H1 (cell line): ENCODE data around the gene MACC1. TPM values are rescaled to one million over a fixed set of nuclear protein-coding genes. Genes with fewer than 3 reads are reported as not detected.

Source experiments
- CTCF ChIA-PET: fragments of 300-600 bp; sonication (Branson Sonifier 250); formaldehyde crosslinking; loops from one replicate; lab custom pipeline; 2021; ENCODE audit not compliant: partially characterized antibody; lab: Charles Lee
- POLR2A ChIA-PET: fragments of 300-600 bp; sonication (Branson Sonifier 250); formaldehyde crosslinking; loops from one replicate; lab custom pipeline; 2021; ENCODE audit warnings: inconsistent platforms; ENCODE audit not compliant: partially characterized antibody; lab: Charles Lee
- DNase-seq, 2 experiments: peaks; one replicate each; pipeline versions ENCODE4 v3.0.0 to v3.0.0-alpha.2; 2010 to 2022; ENCODE audit warnings: low spot score in 2 of 2, low read depth in 1 of 2, mixed read lengths in 1 of 2
- FAIRE-seq: peaks from 2 replicates; lab custom pipeline; 2011; peaks lifted over from hg19 to GRCh38; lab: Jason Lieb, UNC
- H2AFZ ChIP-seq: 2 replicates; pipeline ENCODE4 v1.8.1; 2012; ENCODE audit warnings: low read length, inconsistent platforms
- H2AK5ac ChIP-seq: 2 replicates; pipeline ENCODE4 v1.6.1; 2013; ENCODE audit warnings: low read depth, low read length
- H2BK120ac ChIP-seq: replicated peaks from 2 replicates; pipeline ENCODE3; 2013; ENCODE audit warnings: low read depth, low read length, inconsistent platforms
- H2BK12ac ChIP-seq: 2 replicates; pipeline ENCODE4 v1.6.1; 2013; ENCODE audit warnings: low read depth, low read length
- H2BK15ac ChIP-seq: 2 replicates; pipeline ENCODE4 v1.6.1; 2013; ENCODE audit warnings: low read length
- H2BK20ac ChIP-seq: 2 replicates; pipeline ENCODE4 v1.6.1; 2013; ENCODE audit warnings: low read length
- H2BK5ac ChIP-seq: 2 replicates; pipeline ENCODE4 v1.6.1; 2013; ENCODE audit warnings: low read depth, low read length
- H3K14ac ChIP-seq: 2 replicates; pipeline ENCODE4 v1.6.1; 2013; ENCODE audit warnings: inconsistent platforms; ENCODE audit not compliant: insufficient read length
- H3K18ac ChIP-seq: 2 replicates; pipeline ENCODE4 v1.6.1; 2013; ENCODE audit warnings: low read length; ENCODE audit errors: extremely low read depth
- H3K23ac ChIP-seq: 2 replicates; pipeline ENCODE4 v1.6.1; 2013; ENCODE audit warnings: inconsistent platforms; ENCODE audit not compliant: insufficient read length
- H3K23me2 ChIP-seq: 2 replicates; pipeline ENCODE4 v1.6.1; 2013; ENCODE audit warnings: low read depth, low read length
- H3K27ac ChIP-seq: 2 replicates; pipeline ENCODE4 v1.6.1; 2011; ENCODE audit warnings: low read depth, low read length, inconsistent platforms
- H3K27me3 ChIP-seq, 4 experiments: replicated peaks in 1 of 4; 1 replicate in 1 of 4; 2 replicates in 3 of 4; pipeline versions ENCODE4 v1.6.1 to v1.8.1; 2011 to 2013; ENCODE audit warnings: low read length in 3 of 4, mild to moderate bottlenecking in 3 of 4, inconsistent platforms in 2 of 4, mixed read lengths in 2 of 4, moderate library complexity in 1 of 4; ENCODE audit not compliant: control insufficient read depth in 3 of 4, insufficient read depth in 3 of 4; ENCODE audit errors: extremely low read depth in 1 of 4
- H3K36me3 ChIP-seq, 4 experiments: 2 replicates each; pipeline versions ENCODE4 v1.6.1 to v1.8.1; 2011 to 2013; ENCODE audit warnings: mild to moderate bottlenecking in 4 of 4, low read length in 3 of 4, moderate library complexity in 2 of 4, control low read depth in 1 of 4, inconsistent platforms in 1 of 4; ENCODE audit not compliant: insufficient read depth in 4 of 4, control insufficient read depth in 2 of 4
- H3K4ac ChIP-seq: replicated peaks from 2 replicates; pipeline ENCODE3; 2013; ENCODE audit warnings: low read length, low read depth, mixed read lengths, inconsistent platforms; ENCODE audit not compliant: insufficient read length
- H3K4me1 ChIP-seq, 4 experiments: replicated peaks in 1 of 4; 1 replicate in 1 of 4; 2 replicates in 3 of 4; pipeline versions ENCODE4 v1.6.1 to v1.8.1; 2011 to 2013; ENCODE audit warnings: low read length in 3 of 4, inconsistent platforms in 2 of 4, mixed read lengths in 1 of 4; ENCODE audit not compliant: insufficient read depth in 4 of 4, control insufficient read depth in 3 of 4
- H3K4me2 ChIP-seq, 2 experiments: 2 replicates each; pipeline versions ENCODE4 v1.6.1 to v1.8.1; 2011 to 2013; ENCODE audit warnings: low read depth in 2 of 2, low read length in 2 of 2, control low read depth in 1 of 2, inconsistent platforms in 1 of 2, mild to moderate bottlenecking in 1 of 2; ENCODE audit not compliant: insufficient read depth in 1 of 2
- H3K4me3 ChIP-seq, 4 experiments: fragments of 200-600, 300-600 bp in 1 of 4; sonication (generic), shearing (Covaris generic), sonication (Bioruptor Twin) in 1 of 4; 2 replicates each; pipeline versions ENCODE4 v1.5.1 to v1.8.1; 2011 to 2016; ENCODE audit warnings: low read length in 4 of 4, low read depth in 3 of 4, control low read depth in 2 of 4, inconsistent platforms in 2 of 4, mild to moderate bottlenecking in 2 of 4, mixed read lengths in 1 of 4, moderate library complexity in 1 of 4; ENCODE audit not compliant: insufficient read depth in 2 of 4; ENCODE audit errors: extremely low read depth in 1 of 4
- H3K56ac ChIP-seq: replicated peaks from 2 replicates; pipeline ENCODE3; 2013; ENCODE audit warnings: low read depth, mild to moderate bottlenecking, mixed read lengths, low read length, inconsistent platforms; ENCODE audit not compliant: insufficient read length
- H3K79me1 ChIP-seq: 2 replicates; pipeline ENCODE4 v1.6.1; 2013; ENCODE audit warnings: low read depth, low read length, control low read depth
- H3K79me2 ChIP-seq, 2 experiments: 2 replicates each; pipeline versions ENCODE4 v1.6.1 to v1.8.1; 2012 to 2013; ENCODE audit warnings: low read length in 2 of 2, mild to moderate bottlenecking in 2 of 2, inconsistent platforms in 1 of 2; ENCODE audit not compliant: insufficient read depth in 2 of 2, control insufficient read depth in 1 of 2
- H3K9ac ChIP-seq, 4 experiments: replicated peaks in 1 of 4; 1 replicate in 1 of 4; 2 replicates in 3 of 4; pipeline versions ENCODE4 v1.6.1 to v1.8.1; 2011 to 2013; ENCODE audit warnings: low read depth in 3 of 4, low read length in 3 of 4, control low read depth in 2 of 4, mild to moderate bottlenecking in 2 of 4, moderate library complexity in 2 of 4, inconsistent platforms in 1 of 4; ENCODE audit errors: extremely low read depth in 1 of 4
- H3K9me3 ChIP-seq, 2 experiments: 2 replicates each; pipeline versions ENCODE4 v1.6.1 to v1.8.1; 2012 to 2013; ENCODE audit warnings: mild to moderate bottlenecking in 2 of 2, moderate library complexity in 2 of 2, control low read depth in 1 of 2, inconsistent platforms in 1 of 2, low read depth in 1 of 2, low read length in 1 of 2, mixed read lengths in 1 of 2; ENCODE audit not compliant: insufficient read depth in 2 of 2
- H4K20me1 ChIP-seq, 2 experiments: replicated peaks in 1 of 2; 2 replicates each; pipeline versions ENCODE3 to v1.8.1; 2011 to 2013; ENCODE audit warnings: inconsistent platforms in 2 of 2, low read length in 2 of 2, mild to moderate bottlenecking in 1 of 2; ENCODE audit not compliant: insufficient read depth in 2 of 2, control insufficient read depth in 1 of 2
- H4K5ac ChIP-seq: 2 replicates; pipeline ENCODE4 v1.6.1; 2013; ENCODE audit warnings: low read length, low read depth, mixed read lengths, inconsistent platforms; ENCODE audit not compliant: insufficient read length
- H4K8ac ChIP-seq: 2 replicates; pipeline ENCODE4 v1.8.0; 2013; ENCODE audit warnings: mild to moderate bottlenecking, moderate library complexity, low read length, inconsistent platforms; ENCODE audit not compliant: insufficient read depth; ENCODE audit errors: extremely low read depth
- H4K91ac ChIP-seq: replicated peaks from 2 replicates; pipeline ENCODE3; 2013; ENCODE audit warnings: low read length, mixed read lengths, inconsistent platforms; ENCODE audit not compliant: insufficient read length
- CHD1 ChIP-seq: IDR thresholded peaks from 2 replicates; pipeline ENCODE4 v1.6.1; 2012; ENCODE audit warnings: low read depth, low read length, improper control_type of control experiment
- PHF8 ChIP-seq: fragments of 200-600 bp; sonication (generic); conservative IDR thresholded peaks from 2 replicates; pipeline ENCODE4 v1.7.1; 2012; ENCODE audit warnings: low read depth, mild to moderate bottlenecking, inconsistent platforms, low read length, moderate library complexity
- POU5F1 ChIP-seq: IDR thresholded peaks from 2 replicates; pipeline ENCODE4 v1.6.1; 2011; ENCODE audit warnings: low read depth, mild to moderate bottlenecking, low read length, moderate library complexity
- RXRA ChIP-seq: IDR thresholded peaks from 2 replicates; pipeline ENCODE4 v1.6.1; 2011; ENCODE audit warnings: low read depth, mild to moderate bottlenecking, low read length, moderate library complexity; ENCODE audit not compliant: insufficient read depth
- SP2 ChIP-seq: IDR thresholded peaks from 2 replicates; pipeline ENCODE4 v1.6.1; 2012; ENCODE audit warnings: mild to moderate bottlenecking, low read length, inconsistent platforms
- TAF7 ChIP-seq: optimal IDR thresholded peaks from 2 replicates; pipeline ENCODE3; 2011; ENCODE audit warnings: low read depth, mild to moderate bottlenecking, inconsistent platforms, low read length, moderate library complexity, borderline replicate concordance
- WGBS, 2 experiments: shearing (Covaris generic) in 1 of 2; methylation state at CpG; one replicate each; pipeline versions ENCODE4 v1.1.6 to v1.1.7; 2013 to 2015; ENCODE audit warnings: low lambda C conversion rate in 2 of 2, mixed read lengths in 2 of 2, inconsistent platforms in 1 of 2, low coverage in 1 of 2, missing lambda C conversion rate in 1 of 2; ENCODE audit not compliant: insufficient replicate concordance in 2 of 2, insufficient coverage in 1 of 2, insufficient read length in 1 of 2; ENCODE audit errors: extremely low coverage in 1 of 2, missing lambda C conversion rate in 1 of 2; 5-methylcytosine and 5-hydroxymethylcytosine counted together
- polyA plus RNA-seq, 7 experiments: library from polyadenylated mRNA; depleted of rRNA in 3 of 7; stranded (reverse) in 5 of 7; unstranded in 2 of 7; fragments of >200 nt in 5 of 7; fragments of 200-250 nt in 2 of 7; gene quantifications; 1 replicate in 5 of 7; 2 replicates in 1 of 7; 4 replicates in 1 of 7; pipeline versions ENCODE4 v1.2.1 to v1.2.3, GENCODE V29; 2011 to 2013; ENCODE audit warnings: missing spikeins in 2 of 7, mixed read lengths in 2 of 7
- total RNA-seq: library from RNA; stranded (reverse); fragmentation: NEBNext Ultra II Directional; extraction: Animal tissue kit (Norgen Biotek cat#: 25700); gene quantifications from 2 replicates; pipeline ENCODE4 v1.2.1, GENCODE V29; 2021
- TF ChIP-seq, protein P1 (sequence below): IDR thresholded peaks from 2 replicates; pipeline ENCODE4 v1.6.1; 2012; ENCODE audit warnings: inconsistent platforms

Gene MACC1
- total and polyA plus RNA-seq, 2 of the 8 experiments (the other 6 are each of a cell fraction or from before 2014, with no cell fraction given), result 2.0 to 17.2 TPM

DNA sequence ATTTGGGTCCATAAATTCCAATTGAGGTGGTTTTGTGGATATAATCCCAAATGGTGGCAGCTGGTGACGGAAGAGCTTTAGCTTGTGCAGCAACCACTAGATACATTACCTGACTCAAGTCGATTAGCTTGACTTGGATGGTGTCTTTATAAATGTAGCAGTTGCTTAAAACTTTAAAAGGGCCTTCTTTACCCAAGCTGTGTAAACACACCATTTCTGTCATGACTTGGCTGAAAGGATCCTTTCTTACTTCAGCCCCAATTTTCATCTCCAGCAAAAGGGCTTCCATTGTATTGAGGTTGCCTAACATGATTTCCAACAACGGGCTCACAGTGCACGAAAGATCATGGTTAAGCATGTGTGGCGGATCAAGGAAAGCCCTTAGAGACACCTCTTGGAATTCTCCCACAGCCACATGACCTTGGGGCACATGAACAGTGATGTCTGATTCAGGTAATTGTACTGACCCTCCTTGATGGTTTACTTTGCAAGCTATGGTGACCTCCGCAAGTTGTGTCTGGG is 57.9 kb downstream of the MACC1 start:
- Histone ChIP-seq H3K4me3 (no peak overlapping the region), H4K20me1 (no peaks in the 10 kb centered on the region), H2BK12ac (no peak overlapping the region), H2BK120ac (no peak overlapping the region), H3K23ac (no peak overlapping the region), H2AK5ac (no peak overlapping the region), H3K23me2 (no peaks in the 10 kb centered on the region), H3K27me3 (no peaks in the 10 kb centered on the region), H2AFZ (no peak overlapping the region), H3K4me2 (no peak overlapping the region), H4K5ac (no peak overlapping the region), H2BK15ac (no peak overlapping the region), H2BK20ac (no peak overlapping the region), H3K27ac (no peak overlapping the region), H3K14ac (no peak overlapping the region), H4K91ac (no peak overlapping the region), H3K36me3 (peaks cover 0 to 5% (median 2%) of the 10 kb centered on the region in 4 experiments; a peak in 4 of 8 replicates), H4K8ac (no peak overlapping the region), H3K9me3 (peaks cover 0 to 3% of the 10 kb centered on the region in 2 experiments; a peak in 1 of 4 replicates), H3K56ac (no peak overlapping the region), H3K4ac (no peak overlapping the region), H3K4me1 (no peaks in the 10 kb centered on the region), H3K79me1 (no peaks in the 10 kb centered on the region), H3K18ac (no peak overlapping the region), H3K79me2 (no peaks in the 10 kb centered on the region), H3K9ac (no peak overlapping the region), H2BK5ac (no peak overlapping the region)
- 93% methylated on average over 6 of the region's 6 CpGs; no CpG with 5 or more reads in 1 of the 2 experiments for WGBS, 2 experiments
- DNase-seq (no peak), FAIRE-seq (no peak)
- no peak for TF ChIP-seq PHF8
- no peak for TF ChIP-seq CHD1
- TF ChIP-seq, protein P1, sequence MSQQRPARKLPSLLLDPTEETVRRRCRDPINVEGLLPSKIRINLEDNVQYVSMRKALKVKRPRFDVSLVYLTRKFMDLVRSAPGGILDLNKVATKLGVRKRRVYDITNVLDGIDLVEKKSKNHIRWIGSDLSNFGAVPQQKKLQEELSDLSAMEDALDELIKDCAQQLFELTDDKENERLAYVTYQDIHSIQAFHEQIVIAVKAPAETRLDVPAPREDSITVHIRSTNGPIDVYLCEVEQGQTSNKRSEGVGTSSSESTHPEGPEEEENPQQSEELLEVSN, result no peak
- TF ChIP-seq TAF7, result no peak
- no peak for TF ChIP-seq SP2
- no peak for TF ChIP-seq RXRA
- no peak for TF ChIP-seq POU5F1
- POLR2A ChIA-PET, result interaction anchor here (1.4 kb wide), 1 partner anchor 47 kb away, joined by 4 read pairs; no protein-coding TSS in a partner anchor
- CTCF ChIA-PET, result interaction anchor here (2.1 kb wide), 1 partner anchor 13 kb away, joined by 9 read pairs; no protein-coding TSS in a partner anchor
